OCI-LY1 (cell line): ENCODE measurements around the gene ABHD17B.

ENCODE experiments used
- CTCF ChIP-seq: fragments of 200-600 bp; sonication (generic), shearing (Covaris generic); IDR thresholded peaks from 2 replicates; pipeline ENCODE4 v1.5.1; 2017; ENCODE audit warnings: mild to moderate bottlenecking, antibody characterized with exemption, low read length, moderate library complexity, mixed read lengths
- EZH2 ChIP-seq: fragments of 200-600 bp; sonication (generic), shearing (Covaris generic); IDR thresholded peaks from 2 replicates; pipeline ENCODE4 v1.8.0; 2017; ENCODE audit warnings: borderline replicate concordance, mixed run types, mild to moderate bottlenecking, antibody characterized with exemption, low read length, moderate library complexity, mixed read lengths

GRCh38 chr9:71853084-71853483, 57.9 kb downstream of the ABHD17B start:
- TF ChIP-seq CTCF = no peak
- no peak for TF ChIP-seq EZH2
